ENCODE results near the gene BACE1-AS.
"Not testable (repeated sequence)": the region's sequence is repeated elsewhere in the genome, so short reads cannot be mapped to it uniquely, and the experiment has no call there.

BACE1-AS gene

GRCh38 chr11:117292616-117293015, 1.5 kb downstream of the BACE1-AS start:
- DNase-seq = no peak

DNA sequence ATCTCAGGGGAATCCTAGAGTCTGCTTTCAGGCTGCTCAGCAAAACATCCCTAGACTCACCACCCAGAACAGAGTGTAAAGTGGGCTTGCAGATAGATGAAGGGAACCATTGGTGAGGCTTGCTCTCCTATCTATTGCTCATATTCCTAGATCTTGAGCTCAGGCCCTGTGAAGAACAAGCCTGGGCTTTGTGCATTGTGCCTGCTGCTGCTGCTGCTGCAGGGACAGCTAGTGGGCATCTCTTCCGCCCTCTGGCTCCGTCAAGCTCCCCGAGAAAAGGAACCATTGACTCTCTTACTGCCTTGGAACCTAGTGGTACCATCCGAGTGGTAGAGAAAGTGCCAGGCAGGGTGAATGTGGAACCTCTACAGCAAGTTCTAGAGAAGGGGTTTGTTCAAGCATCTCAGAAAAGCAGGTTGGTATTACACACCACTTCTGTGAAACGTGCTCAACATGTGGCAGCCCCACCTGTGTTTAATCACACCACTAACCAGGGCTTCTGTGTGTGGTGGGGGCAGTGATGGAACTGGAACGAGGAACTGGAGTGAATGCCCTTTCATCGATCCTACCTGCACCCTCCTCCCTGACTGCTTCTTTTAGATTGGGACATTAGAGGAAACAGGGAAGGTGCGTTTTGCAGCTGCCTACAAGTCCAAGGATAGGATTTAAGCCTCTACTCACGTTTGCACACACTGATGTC, 4.4 kb downstream of the BACE1-AS start:
- no peak for DNase-seq

GRCh38 chr11:117296881-117297280, 5.7 kb downstream of the BACE1-AS start:
- DNase-seq = no peak

DNA sequence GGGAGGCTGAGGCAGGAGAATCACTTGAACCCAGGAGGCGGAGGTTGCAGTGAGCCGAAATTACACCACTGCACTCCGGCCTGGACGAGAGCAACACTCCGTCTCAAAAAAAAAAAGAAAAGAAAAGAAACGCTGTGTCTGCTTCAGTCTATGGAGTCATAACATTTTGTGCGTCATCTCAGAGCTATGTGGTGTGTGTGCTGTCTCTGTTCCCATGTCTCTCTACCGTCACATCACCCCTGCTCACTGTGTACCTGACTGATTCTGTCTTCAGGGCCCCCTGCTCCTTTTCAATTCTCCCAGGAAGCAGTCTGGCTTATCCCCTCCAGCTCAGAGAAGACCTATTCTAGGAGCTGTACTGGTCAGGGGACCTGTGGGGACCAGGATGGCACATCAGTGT, 7.0 kb downstream of the BACE1-AS start:
- DNase-seq = no peak

GRCh38 chr11:117299351-117300282, 8.5 kb downstream of the BACE1-AS start:
- DNase-seq = no peak

DNA sequence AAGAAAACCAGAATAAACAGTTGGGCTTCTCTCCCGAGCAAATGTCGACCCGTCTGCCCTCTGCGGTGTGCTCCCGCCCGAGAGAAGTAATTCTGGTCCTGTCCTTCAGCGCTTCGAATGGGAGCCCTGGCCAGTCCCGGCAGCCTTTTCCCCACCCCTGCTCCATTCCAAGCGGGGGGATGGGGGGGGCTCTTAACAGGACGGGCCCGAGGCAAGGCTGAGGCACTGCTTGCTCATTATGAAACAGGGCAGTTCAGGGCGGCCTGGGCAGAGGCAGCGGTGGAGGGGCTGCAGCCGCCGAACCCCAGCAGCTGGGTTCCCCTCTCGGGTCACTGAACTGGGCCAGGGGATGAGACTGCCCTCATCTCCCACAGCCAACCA, 9.1 kb downstream of the BACE1-AS start:
- no peak for DNase-seq

DNA sequence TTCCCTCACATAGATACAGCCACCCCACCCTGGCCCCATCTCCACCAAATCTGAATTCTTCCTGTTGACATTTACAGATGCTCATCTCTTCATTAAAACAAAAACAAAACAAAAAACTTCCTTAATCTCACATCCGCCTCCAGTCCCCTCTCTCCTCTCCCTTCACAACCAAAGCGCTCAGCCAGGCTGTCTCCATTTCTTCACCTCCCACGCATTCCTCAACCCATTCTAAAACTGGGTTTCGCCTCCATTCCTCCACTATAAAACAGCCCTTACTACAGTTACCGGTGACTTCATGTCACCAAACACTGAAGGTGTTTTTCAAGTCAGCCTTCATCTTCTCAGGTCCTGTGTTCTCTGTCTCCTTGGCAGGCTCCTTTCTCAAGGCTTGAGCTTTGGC, 9.6 kb downstream of the BACE1-AS start:
- DNase-seq = no peak

- DNase-seq = no peak
Measured at GRCh38 chr11:117302228-117302627, 11.1 kb downstream of the BACE1-AS start.

DNA sequence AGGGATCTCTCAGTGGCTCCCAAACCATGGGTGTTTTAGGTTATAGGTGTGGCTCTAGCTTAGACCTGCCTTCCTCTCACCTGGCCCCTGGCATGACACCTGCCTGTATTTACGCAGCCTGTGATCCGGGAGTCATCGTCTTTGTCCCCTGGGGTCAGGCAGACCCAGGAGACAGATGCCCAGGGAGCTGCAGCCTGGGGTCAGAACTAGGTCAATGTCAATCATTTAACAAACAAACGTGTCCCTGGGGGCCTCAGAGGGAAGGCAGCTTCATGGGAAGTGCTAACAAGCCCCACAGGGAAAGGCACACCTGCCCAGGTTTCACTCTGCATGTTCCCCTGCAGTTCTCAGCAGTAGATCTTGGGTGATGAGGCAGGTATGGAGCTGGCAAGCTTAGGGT, 12.0 kb downstream of the BACE1-AS start:
- peak; percentile 50 for DNase-seq

DNA sequence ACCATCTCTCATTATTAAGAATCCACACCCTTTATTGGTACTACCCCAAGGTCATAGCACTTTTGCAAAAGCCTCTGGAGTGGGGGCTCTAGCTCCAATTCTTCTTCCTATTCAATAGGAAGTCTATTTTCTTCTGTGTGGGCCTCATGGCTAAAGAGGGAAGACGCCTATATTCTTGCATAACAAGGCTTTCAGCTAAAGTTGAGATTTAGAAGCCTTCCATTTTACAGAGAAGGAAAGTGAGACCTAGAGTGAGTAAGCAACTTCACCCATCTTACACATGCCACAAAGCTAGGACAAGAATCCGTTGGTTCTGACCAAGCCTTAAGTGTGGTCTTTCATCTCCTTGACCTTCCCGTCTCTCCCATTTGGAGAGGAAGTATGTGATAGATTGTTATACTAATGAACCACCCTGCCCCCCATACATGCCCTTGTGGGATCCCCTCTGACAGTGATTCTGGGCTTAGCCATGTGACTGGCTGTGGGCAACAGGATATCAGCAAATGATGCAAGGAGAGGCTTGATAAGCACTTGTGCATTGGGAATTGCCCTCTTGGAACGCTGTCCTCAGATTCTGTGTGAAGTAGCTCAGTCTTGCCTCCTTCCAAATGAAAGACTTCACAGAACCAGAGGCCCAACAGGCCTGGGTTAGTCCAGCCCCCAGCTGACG, 12.6 kb downstream of the BACE1-AS start:
- DNase-seq = no peak

DNA sequence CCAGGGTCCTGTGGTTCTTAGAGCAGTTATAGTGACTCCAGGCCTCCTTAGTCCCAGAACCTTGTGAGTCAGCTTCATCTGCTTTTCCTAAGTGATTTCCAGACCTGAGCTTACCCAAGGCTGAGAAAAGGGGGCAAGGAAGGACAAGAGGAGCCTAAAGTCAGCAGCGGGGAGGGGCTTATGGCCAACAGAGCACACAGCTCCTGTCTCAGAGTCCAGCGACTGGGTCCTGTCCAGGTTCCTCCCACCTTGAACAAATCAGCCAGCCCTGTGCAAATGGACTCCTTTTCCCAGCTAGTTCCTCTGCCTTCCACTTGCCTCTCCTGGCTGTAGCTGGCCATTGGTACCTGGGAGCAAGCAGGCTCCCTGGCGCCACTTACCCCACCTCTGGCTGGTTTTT, 14.0 kb downstream of the BACE1-AS start:
- DNase-seq = no peak

GRCh38 chr11:117309310-117309709, 18.2 kb downstream of the BACE1-AS start:
- no peak for DNase-seq

- no peak for DNase-seq
Measured at GRCh38 chr11:117313091-117313490, 21.9 kb downstream of the BACE1-AS start.

GRCh38 chr11:117313828-117314768, 23.0 kb downstream of the BACE1-AS start:
- DNase-seq = no peak

DNA sequence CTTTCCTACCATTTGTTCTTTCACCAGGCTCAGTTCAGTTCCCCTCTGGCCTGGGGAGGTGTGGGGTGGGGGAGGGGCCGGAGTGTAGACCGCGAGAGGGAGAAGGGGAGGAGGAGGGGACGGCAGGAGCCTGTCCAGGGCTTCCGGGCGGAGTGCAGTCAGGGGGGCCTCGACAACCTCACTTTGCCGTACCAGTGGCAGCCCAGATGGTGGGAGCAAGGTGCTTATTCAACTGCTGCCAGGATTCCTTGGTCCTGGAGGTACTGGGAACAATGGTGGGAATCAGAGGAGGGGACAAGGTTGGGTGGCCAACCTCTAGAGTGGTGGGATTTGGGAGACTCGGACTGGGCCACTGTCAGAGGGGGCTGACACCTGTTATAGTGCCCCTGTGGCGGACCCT, 23.7 kb downstream of the BACE1-AS start:
- DNase-seq = no peak

DNA sequence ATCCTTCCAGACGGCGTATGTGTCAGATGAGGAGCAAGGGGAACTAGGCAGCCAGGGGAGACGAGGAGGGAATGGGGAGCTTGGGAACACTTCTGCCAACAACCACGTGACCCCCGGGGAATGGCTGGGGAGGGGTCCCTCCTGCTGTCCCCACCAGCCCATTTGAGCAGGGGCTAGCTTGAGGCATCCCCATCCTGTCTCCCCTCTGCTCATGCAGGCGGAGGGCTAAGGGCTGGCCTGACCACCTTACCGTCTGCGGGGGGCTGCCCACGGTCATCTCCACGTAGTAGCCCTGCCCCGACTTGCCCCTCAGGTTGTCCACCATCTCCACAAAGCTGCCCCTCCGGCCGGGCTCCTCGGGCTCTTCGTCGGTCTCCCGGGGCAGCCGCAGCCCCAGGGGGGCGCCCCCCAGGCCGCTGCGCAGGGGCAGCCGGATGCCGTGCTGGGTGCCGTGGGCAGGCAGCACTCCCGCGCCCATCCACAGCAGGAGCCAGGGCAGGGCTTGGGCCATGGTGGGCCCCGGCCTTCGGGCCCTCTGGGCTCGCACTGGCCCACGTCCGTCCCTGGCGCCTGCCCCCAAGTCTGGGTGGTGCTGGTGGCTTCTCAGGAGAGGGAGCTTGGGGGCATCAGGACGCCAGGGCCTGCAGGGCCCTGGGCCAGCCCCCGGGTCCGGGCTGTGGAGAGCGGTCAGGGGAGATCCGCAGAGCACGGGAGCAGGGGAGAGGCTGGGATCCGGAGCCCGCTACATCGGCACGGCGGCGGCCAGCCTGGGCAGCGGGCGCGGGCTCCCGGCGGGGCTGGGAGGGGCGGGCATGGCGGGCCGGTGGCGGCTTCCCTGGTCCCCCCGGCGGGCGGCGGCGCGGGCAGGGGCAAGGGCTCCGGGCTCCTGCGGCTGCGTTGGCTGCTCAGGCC, 24.4 kb downstream of the BACE1-AS start:
- no peak for DNase-seq

- peak; percentile 37 for DNase-seq
Measured at GRCh38 chr11:117316197-117316961, 25.2 kb downstream of the BACE1-AS start, which contains the start of gene BACE1. TSS of gene BACE1 (minus strand) at chr11:117316256. CDS start at chr11:117315795, 461 bp downstream.

- DNase-seq = no peak
Measured at GRCh38 chr11:117318738-117319137, 27.6 kb downstream of the BACE1-AS start.

DNA sequence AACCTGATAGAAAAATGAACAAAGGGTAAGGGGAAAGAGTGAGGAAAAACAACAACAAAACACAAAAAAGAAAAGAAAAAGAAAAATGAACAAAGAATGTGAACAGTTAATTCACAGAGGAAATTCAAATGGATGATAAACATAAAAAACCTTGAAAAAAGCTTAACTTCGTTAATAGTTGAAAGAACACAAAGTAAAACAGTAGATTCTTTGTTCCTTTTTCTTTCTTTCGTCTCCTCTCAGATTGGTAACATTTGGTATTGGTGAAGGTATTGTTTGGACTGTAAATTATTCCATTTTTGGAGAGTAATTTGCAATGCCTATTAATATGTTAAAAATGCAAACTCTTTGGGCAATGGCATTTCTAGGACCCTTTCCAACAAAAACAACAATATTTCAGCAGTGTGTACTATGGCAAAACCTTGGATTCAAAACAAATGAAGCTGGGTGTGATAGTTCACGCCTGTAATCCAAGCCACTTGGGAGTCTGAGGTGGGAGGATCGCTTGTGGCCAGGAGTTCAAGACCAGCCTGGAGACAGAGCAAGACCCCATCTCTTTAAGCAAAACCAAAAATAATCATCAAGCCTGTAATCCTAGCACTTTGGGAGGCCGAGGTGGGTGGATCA, 28.2 kb downstream of the BACE1-AS start:
- no peak for DNase-seq

GRCh38 chr11:117327255-117327566, 36.1 kb downstream of the BACE1-AS start:
- not testable (repeated sequence) for DNase-seq
